Activated naive CD4-positive, alpha-beta T cell treated with anti-CD3 and anti-CD28 coated beads, Interleukin-2, amount 50 U/mL, for 72 hours (primary cell): ENCODE results near the gene NAA60. TPM values are rescaled to one million over a fixed set of nuclear protein-coding genes. Genes with fewer than 3 reads are reported as not detected.
"Not testable (repeated sequence)": the region's sequence is repeated elsewhere in the genome, so short reads cannot be mapped to it uniquely, and the experiment has no call there.

Source experiments
- ATAC-seq, 2 donors: fragments of 150-1000 bp; cut with Tn5 transposase; 2 replicates each; pipeline ENCODE4 v1.10.0; 2021; ENCODE audit warnings: mild to moderate bottlenecking in 2 of 2, moderate library complexity in 2 of 2
- DNase-seq, 2 donors: peaks; one replicate each; pipeline ENCODE4 v3.0.0; 2021 to 2022; ENCODE audit warnings: low spot score in 2 of 2
- H3K27ac Mint-ChIP-seq, 2 donors: one replicate each; pipeline ENCODE4 v1.8.0; 2022; ENCODE audit warnings: mild to moderate bottlenecking in 2 of 2, mixed read lengths in 2 of 2
- H3K36me3 Mint-ChIP-seq, 2 donors: one replicate each; pipeline ENCODE4 v1.8.0; 2022; ENCODE audit warnings: mixed read lengths in 2 of 2
- H3K9me3 Mint-ChIP-seq, 2 donors: one replicate each; pipeline ENCODE4 v1.8.0; 2022; ENCODE audit warnings: mixed read lengths in 2 of 2
- total RNA-seq, 2 donors: library from RNA; stranded (reverse); gene quantifications; one replicate each; pipeline ENCODE4 v1.2.3, GENCODE V29; 2022

NAA60 gene
- total RNA-seq, 2 donors from 2014 or later = 29.2 to 40.1 TPM

GRCh38 chr16:3511286-3512180 lies 68.1 kb downstream of the NAA60 start:
- DNase-seq (no peak), ATAC-seq (no peak)
- H3K27ac Mint-ChIP-seq = peak overlapping the region; percentile 24 to 84
- peaks cover 4 to 5% of the 10 kb centered on the region in 2 donors for H3K9me3 Mint-ChIP-seq
- H3K36me3 Mint-ChIP-seq = peaks cover 16 to 26% of the 10 kb centered on the region in 2 donors

DNA sequence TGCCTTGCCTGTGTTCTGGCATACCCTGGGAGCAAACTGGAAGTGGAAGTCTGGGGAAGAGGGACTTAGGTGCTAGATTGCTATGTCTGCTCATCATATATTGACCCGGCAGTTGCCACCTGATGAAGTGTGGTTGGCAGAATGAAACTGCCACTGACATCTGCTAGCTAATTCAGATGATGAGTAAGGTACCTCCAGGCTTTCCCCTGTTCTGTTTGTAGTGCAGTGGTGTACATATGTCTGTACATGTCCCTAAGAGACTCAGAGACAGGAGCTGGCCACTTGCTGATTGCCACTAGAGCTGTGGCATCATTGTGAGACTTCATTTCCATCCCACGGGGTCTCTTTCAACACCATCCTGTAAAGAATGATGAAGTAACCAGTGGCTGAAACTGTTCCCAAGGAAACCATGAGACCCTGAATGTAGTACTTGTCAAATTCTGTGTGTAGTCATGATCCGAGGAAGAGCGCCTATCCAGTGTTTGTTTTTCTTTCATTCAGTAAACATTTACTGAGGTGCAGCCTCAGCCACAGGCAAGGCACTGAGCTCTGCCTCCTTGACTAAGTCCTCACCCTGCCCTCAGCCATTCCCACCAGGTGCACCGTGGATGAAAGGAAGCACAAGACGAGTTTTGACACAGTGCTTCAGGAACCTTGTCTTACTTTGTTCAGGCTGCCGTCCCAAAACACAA lies 70.6 kb downstream of the NAA60 start:
- peak; percentile 45 to 87 for ATAC-seq
- H3K27ac Mint-ChIP-seq = peak overlapping the region; percentile 81 to 89
- H3K9me3 Mint-ChIP-seq = no peaks in the 10 kb centered on the region

GRCh38 chr16:3514621-3515020 lies 71.1 kb downstream of the NAA60 start:
- no peak for DNase-seq
- peak overlapping the region; percentile 67 to 89 for H3K27ac Mint-ChIP-seq
- no peaks in the 10 kb centered on the region for H3K9me3 Mint-ChIP-seq
- peaks cover 3 to 11% of the 10 kb centered on the region in 2 donors for H3K36me3 Mint-ChIP-seq
- peak in 1 of 2 donors; percentile 4 for ATAC-seq

More for the DNA sequence above, 70.6 kb downstream of the NAA60 start:
- peaks cover 4 to 11% of the 10 kb centered on the region in 2 donors for H3K36me3 Mint-ChIP-seq
- no peak for DNase-seq

DNA sequence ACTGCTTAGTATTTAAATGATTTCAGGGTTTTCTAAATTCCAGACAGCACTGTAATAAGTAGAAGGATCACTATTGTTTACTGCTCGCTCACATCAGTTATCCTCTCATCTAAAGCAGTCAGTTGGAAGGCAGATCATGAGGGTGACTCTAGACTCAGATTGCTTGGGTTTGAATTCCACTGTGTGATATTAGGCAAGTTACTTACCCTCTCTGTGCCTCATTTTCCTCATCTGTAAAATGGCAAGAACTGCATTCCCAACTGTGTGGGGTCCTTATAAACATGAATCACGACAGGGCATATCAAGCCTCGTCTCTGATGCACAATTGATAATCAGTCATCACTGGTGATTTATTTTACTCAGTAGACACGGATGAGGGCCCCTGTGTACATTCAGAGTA lies 72.4 kb downstream of the NAA60 start:
- no peak for ATAC-seq
- peaks cover 6 to 9% of the 10 kb centered on the region in 2 donors for H3K36me3 Mint-ChIP-seq
- no peak overlapping the region for H3K27ac Mint-ChIP-seq
- no peaks in the 10 kb centered on the region for H3K9me3 Mint-ChIP-seq
- DNase-seq = no peak

DNA sequence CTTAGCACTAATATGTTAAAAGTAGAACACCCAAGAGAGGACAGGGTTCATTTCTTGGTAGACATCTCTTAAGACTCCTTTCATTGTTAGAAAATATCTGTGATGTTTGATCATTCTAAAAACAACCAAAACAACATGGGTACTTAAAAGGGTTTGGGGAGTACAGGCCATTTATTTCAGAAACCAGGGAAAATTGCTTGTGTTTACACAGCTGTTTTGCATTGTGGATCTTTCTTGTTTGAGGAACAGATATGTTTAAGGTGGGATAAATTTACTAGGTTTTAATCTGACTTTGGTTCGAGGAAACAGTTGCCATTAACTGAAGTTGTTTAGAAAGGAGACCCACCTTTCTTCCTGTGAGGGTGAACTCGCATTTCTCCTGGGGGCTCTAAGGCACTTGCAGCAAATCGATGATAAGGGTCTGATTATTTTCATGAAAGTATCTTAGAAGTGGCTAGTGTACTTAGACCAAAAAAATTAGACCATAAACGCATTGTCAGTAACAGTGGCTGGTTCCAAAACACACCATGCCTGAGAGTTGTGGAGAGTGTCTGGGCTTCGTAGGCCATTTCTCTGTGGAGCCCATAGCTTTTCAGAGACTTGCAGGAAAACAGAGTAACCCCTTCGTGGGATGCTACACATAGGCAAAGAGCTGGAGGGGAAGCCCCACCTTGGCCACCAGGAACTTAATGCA lies 75.0 kb downstream of the NAA60 start:
- Mint-ChIP-seq H3K36me3 (peaks cover 6 to 10% of the 10 kb centered on the region in 2 donors), H3K27ac (no peak overlapping the region), H3K9me3 (no peaks in the 10 kb centered on the region)
- ATAC-seq (no peak), DNase-seq (no peak)

DNA sequence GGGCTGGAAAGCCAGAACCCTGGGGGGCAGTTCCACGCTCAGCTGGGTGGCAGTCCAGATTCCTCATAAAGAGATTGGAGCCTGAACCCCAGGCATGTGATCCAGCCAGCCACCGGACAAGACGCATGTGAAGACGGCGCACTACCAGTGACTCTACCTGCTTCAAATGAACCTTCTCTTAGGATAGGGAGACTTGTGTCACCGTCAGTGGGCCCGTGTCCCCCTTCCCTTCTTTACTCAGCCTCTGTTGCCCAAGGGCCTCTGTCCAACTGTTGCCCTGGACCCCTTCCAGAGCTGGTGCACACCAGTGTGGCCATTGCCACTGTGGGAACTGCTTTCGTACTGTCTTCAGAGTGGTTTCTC lies 75.5 kb downstream of the NAA60 start:
- Mint-ChIP-seq H3K9me3 (no peaks in the 10 kb centered on the region), H3K36me3 (peaks cover 6 to 10% of the 10 kb centered on the region in 2 donors), H3K27ac (no peak overlapping the region)
- no peak for ATAC-seq
- no peak for DNase-seq

GRCh38 chr16:3519581-3519980 lies 76.1 kb downstream of the NAA60 start:
- H3K36me3 Mint-ChIP-seq = peaks cover 6 to 10% of the 10 kb centered on the region in 2 donors
- ATAC-seq (no peak), DNase-seq (no peak)
- H3K27ac Mint-ChIP-seq = peak overlapping the region; percentile 72 to 85
- no peaks in the 10 kb centered on the region for H3K9me3 Mint-ChIP-seq

DNA sequence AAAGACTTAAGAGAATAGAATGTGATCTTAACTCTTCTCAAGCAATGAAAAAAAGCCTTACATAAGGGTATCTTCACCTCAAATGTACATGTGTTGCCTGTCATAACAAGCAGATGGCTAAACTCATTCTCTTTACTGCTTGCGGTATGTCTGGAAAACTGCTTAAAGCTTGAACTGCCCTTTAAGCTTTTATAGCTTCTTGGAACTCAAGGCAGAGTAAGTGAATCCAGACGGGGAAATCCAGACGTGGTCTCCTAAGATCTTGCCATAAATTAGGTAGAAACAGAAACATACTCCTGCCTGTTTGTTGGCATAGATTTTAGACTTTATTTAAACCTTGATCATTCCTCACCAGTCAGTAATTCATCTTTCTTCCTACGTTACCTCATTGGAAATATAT lies 76.9 kb downstream of the NAA60 start:
- Mint-ChIP-seq H3K9me3 (no peaks in the 10 kb centered on the region), H3K27ac (peak overlapping the region in 1 of 2 donors; percentile 69), H3K36me3 (peaks cover 6 to 10% of the 10 kb centered on the region in 2 donors)
- no peak for ATAC-seq
- no peak for DNase-seq

DNA sequence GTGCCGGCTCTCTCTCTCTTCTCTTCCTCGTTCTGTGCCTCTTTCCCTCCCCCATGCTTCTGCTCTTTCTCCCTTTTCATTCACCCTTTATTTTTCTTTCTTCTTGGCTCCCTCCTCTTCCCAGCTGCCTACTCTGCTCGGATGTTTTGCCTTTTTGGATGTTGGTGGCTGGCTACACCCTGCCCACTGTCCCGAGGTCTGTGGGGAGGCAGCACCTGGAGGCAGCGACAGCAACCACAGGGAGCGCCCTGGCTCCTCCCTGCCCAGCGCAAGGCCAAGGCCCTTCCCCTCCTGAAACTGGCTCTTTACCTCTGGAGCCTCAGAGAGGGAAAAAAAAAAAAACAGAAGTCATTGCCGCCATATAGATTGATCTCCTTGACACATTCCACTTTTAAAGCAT lies 77.4 kb downstream of the NAA60 start:
- Mint-ChIP-seq H3K9me3 (no peaks in the 10 kb centered on the region), H3K36me3 (peaks cover 6 to 10% of the 10 kb centered on the region in 2 donors), H3K27ac (peak overlapping the region in 1 of 2 donors; percentile 69)
- DNase-seq (no peak), ATAC-seq (no peak)

GRCh38 chr16:3523281-3523680 lies 79.8 kb downstream of the NAA60 start:
- Mint-ChIP-seq H3K27ac (peak overlapping the region; percentile 40 to 75), H3K36me3 (peaks cover 6 to 10% of the 10 kb centered on the region in 2 donors), H3K9me3 (no peaks in the 10 kb centered on the region)
- no peak for DNase-seq
- no peak for ATAC-seq

GRCh38 chr16:3525951-3526350 lies 82.5 kb downstream of the NAA60 start:
- DNase-seq (no peak), ATAC-seq (no peak)
- Mint-ChIP-seq H3K27ac (peak overlapping the region; percentile 72 to 90), H3K9me3 (no peaks in the 10 kb centered on the region), H3K36me3 (peaks cover 0 to 1% of the 10 kb centered on the region in 2 donors)

GRCh38 chr16:3527216-3527829 lies 83.8 kb downstream of the NAA60 start:
- peak in 1 of 2 donors; percentile 60 for DNase-seq
- H3K9me3 Mint-ChIP-seq, ATAC-seq, H3K36me3 Mint-ChIP-seq, H3K27ac Mint-ChIP-seq: not testable (repeated sequence)

GRCh38 chr16:3528406-3528805 lies 84.9 kb downstream of the NAA60 start:
- H3K27ac Mint-ChIP-seq = no peak overlapping the region
- H3K9me3 Mint-ChIP-seq = no peaks in the 10 kb centered on the region
- ATAC-seq (peak; percentile 28 to 65), DNase-seq (no peak)
- no peaks in the 10 kb centered on the region for H3K36me3 Mint-ChIP-seq

DNA sequence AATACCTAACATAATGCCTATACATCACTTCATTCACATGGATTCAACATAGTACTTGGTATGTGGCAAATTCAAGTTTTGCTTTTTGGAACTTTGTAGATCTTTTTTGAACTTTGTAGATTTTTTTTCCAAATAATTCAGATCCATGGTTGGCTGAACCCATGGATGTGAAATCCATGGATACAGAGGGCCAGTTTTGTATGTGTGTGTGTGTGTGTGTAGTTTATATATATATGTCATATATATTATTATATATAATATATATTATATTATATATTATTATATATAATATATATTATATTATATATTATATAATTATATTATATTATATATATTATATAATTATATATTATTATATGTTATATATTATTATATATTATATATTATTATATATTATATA lies 85.7 kb downstream of the NAA60 start:
- Mint-ChIP-seq H3K9me3 (no peaks in the 10 kb centered on the region), H3K36me3 (no peaks in the 10 kb centered on the region), H3K27ac (no peak overlapping the region)
- ATAC-seq (no peak), DNase-seq (no peak)

DNA sequence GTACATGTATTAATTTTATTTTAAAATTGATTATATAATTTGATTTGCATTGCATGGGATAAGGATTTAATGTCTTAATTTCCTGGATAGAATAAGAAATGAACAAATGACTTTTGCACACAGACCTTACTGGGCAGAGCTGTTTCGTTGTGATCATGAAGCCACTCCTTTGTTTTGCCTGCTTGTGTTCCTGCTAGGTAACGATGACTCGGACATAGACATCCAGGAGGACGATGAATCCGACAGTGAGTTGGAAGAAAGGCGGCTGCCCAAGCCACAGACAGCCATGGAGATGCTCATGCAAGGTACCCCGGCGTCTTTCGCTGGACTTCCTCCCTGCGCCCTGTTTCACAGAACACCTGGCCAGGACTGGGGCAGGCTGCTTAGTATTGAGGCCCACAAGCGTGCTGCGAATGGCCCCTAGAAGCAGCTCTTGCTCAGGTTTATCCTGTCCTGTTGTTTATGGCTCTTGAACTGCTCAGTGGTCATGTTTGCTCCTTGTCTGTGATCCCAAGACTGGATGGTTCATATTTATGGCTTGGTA lies 87.0 kb downstream of the NAA60 start:
- H3K27ac Mint-ChIP-seq = no peak overlapping the region
- ATAC-seq (peak; percentile 18 to 60), DNase-seq (no peak)
- no peaks in the 10 kb centered on the region for H3K36me3 Mint-ChIP-seq
- no peaks in the 10 kb centered on the region for H3K9me3 Mint-ChIP-seq

DNA sequence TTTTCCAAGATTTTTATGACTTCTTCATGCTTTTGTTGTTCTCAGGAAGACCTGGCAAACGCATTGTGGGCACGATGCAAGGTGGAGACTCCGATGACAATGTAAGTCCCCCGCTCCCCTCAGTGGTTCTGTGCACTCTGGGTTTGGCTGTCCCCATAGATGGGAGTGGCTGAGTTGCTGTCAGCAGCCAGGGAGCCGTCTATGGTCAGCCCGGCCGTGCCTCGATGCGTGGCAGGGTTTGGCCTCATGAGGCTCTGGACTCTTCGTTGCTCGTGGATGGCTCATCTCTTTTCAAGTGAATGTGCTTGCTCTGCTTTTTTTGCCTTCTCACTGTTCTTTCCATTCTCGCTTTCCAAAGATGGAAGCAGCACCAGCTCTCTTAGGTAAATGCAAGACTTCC lies 89.3 kb downstream of the NAA60 start:
- H3K9me3 Mint-ChIP-seq = no peaks in the 10 kb centered on the region
- ATAC-seq = no peak
- H3K36me3 Mint-ChIP-seq = no peaks in the 10 kb centered on the region
- peak overlapping the region; percentile 58 to 64 for H3K27ac Mint-ChIP-seq
- no peak for DNase-seq
